ENCODE data around the gene IL11.

The IL11 gene

GRCh38 chr19:55370305-55370988, at the start of gene IL11:
Gene IL11 (minus strand): TSS chr19:55370463. CDS start chr19:55370310, 153 bp downstream.
- TF ChIP-seq FOXM1 (IDR thresholded peaks at IDR 0.05; ENCODE audit: borderline replicate concordance, low read depth) = no peak
- TF ChIP-seq EGR1 (IDR thresholded peaks at IDR 0.05) = no peak
- no peak for TF ChIP-seq TCF12 (IDR thresholded peaks at IDR 0.05; ENCODE audit: low read depth)
- no peak for TF ChIP-seq CEBPB (IDR thresholded peaks at IDR 0.05)
- TF ChIP-seq NFIC (IDR thresholded peaks at IDR 0.05) = no peak
- no peak for TF ChIP-seq USF1 (IDR thresholded peaks at IDR 0.05)
- TF ChIP-seq CREB1 (IDR thresholded peaks at IDR 0.05; ENCODE audit: low read depth) = no peak

GRCh38 chr19:55419624-55420236, 49.5 kb upstream of the IL11 start:
- no peak for TF ChIP-seq RAD21 (IDR thresholded peaks at IDR 0.05; ENCODE audit: low read depth)
- TF ChIP-seq FOXM1 (IDR thresholded peaks at IDR 0.05; ENCODE audit: borderline replicate concordance, low read depth) = no peak
- no peak for TF ChIP-seq TCF12 (IDR thresholded peaks at IDR 0.05; ENCODE audit: low read depth)
- no peak for TF ChIP-seq MAX (IDR thresholded peaks at IDR 0.05)
- TF ChIP-seq EP300 (IDR thresholded peaks at IDR 0.05; ENCODE audit: borderline replicate concordance) = no peak
- no peak for TF ChIP-seq ZBTB7A (IDR thresholded peaks at IDR 0.05; ENCODE audit: low read depth)
- no peak for TF ChIP-seq TEAD4 (IDR thresholded peaks at IDR 0.05)
- TF ChIP-seq TAF1 (IDR thresholded peaks at IDR 0.05; ENCODE audit: low read depth) = no peak
- no peak for TF ChIP-seq REST (IDR thresholded peaks at IDR 0.05; ENCODE audit: low read depth)
- no peak for TF ChIP-seq USF1 (IDR thresholded peaks at IDR 0.05)
- no peak for TF ChIP-seq EGR1 (IDR thresholded peaks at IDR 0.05)
- no peak for TF ChIP-seq CREB1 (IDR thresholded peaks at IDR 0.05; ENCODE audit: low read depth)
- TF ChIP-seq YY1 (IDR thresholded peaks at IDR 0.05; ENCODE audit: low read depth) = no peak
- TF ChIP-seq CEBPB (IDR thresholded peaks at IDR 0.05) = no peak
- no peak for TF ChIP-seq NFIC (IDR thresholded peaks at IDR 0.05)

GRCh38 chr19:55419103-55419502, 48.8 kb upstream of the IL11 start:
- TF ChIP-seq CEBPB (IDR thresholded peaks at IDR 0.05) = no peak
- TF ChIP-seq TCF12 (IDR thresholded peaks at IDR 0.05; ENCODE audit: low read depth) = no peak

GRCh38 chr19:55418185-55418584, 47.9 kb upstream of the IL11 start:
- peak; percentile 71 for TF ChIP-seq MAX (IDR thresholded peaks at IDR 0.05)
- TF ChIP-seq NFIC (IDR thresholded peaks at IDR 0.05) = no peak
- peak; percentile 93 for TF ChIP-seq RAD21 (IDR thresholded peaks at IDR 0.05; ENCODE audit: low read depth)

- TF ChIP-seq RAD21 (IDR thresholded peaks at IDR 0.05; ENCODE audit: low read depth) (no peak), YY1 (IDR thresholded peaks at IDR 0.05; ENCODE audit: low read depth) (no peak), EP300 (IDR thresholded peaks at IDR 0.05; ENCODE audit: borderline replicate concordance) (no peak), TEAD4 (IDR thresholded peaks at IDR 0.05) (no peak), CREB1 (IDR thresholded peaks at IDR 0.05; ENCODE audit: low read depth) (no peak), EGR1 (IDR thresholded peaks at IDR 0.05) (no peak), TAF1 (IDR thresholded peaks at IDR 0.05; ENCODE audit: low read depth) (no peak), MAX (IDR thresholded peaks at IDR 0.05) (no peak), REST (IDR thresholded peaks at IDR 0.05; ENCODE audit: low read depth) (no peak), USF1 (IDR thresholded peaks at IDR 0.05) (no peak)
These were observed 39.9 kb upstream of the IL11 start for GRCh38 chr19:55410168-55410567.

GRCh38 chr19:55408533-55408872, 38.2 kb upstream of the IL11 start:
- TF ChIP-seq EP300 (IDR thresholded peaks at IDR 0.05; ENCODE audit: borderline replicate concordance) = no peak
- no peak for TF ChIP-seq CREB1 (IDR thresholded peaks at IDR 0.05; ENCODE audit: low read depth)
- no peak for TF ChIP-seq EGR1 (IDR thresholded peaks at IDR 0.05)
- TF ChIP-seq NFIC (IDR thresholded peaks at IDR 0.05) = no peak
- TF ChIP-seq USF1 (IDR thresholded peaks at IDR 0.05) = no peak
- TF ChIP-seq TAF1 (IDR thresholded peaks at IDR 0.05; ENCODE audit: low read depth) = no peak
- TF ChIP-seq RAD21 (IDR thresholded peaks at IDR 0.05; ENCODE audit: low read depth) = no peak
- TF ChIP-seq MAX (IDR thresholded peaks at IDR 0.05) = no peak

All from Ishikawa (cell line).